ENCODE measurements around the gene NATD1.

NATD1 gene

GRCh38 chr17:21189361-21189760 is 63.8 kb downstream of the NATD1 start:
- DNase-seq = no peak

All from NCI-H1436 treated with DMSO at 0.1 percent for 48 hours (cell line).